NCI-H345 treated with DMSO at 0.1 percent for 48 hours (cell line): ENCODE measurements around the gene MSH4.
"Not testable (repeated sequence)": the region's sequence is repeated elsewhere in the genome, so short reads cannot be mapped to it uniquely, and the experiment has no call there.

Experiments
- DNase-seq: peaks from one replicate; lab custom pipeline; 2025; ENCODE audit not compliant: unreplicated experiment; lab: John Stamatoyannopoulos, UW

MSH4 gene

DNA sequence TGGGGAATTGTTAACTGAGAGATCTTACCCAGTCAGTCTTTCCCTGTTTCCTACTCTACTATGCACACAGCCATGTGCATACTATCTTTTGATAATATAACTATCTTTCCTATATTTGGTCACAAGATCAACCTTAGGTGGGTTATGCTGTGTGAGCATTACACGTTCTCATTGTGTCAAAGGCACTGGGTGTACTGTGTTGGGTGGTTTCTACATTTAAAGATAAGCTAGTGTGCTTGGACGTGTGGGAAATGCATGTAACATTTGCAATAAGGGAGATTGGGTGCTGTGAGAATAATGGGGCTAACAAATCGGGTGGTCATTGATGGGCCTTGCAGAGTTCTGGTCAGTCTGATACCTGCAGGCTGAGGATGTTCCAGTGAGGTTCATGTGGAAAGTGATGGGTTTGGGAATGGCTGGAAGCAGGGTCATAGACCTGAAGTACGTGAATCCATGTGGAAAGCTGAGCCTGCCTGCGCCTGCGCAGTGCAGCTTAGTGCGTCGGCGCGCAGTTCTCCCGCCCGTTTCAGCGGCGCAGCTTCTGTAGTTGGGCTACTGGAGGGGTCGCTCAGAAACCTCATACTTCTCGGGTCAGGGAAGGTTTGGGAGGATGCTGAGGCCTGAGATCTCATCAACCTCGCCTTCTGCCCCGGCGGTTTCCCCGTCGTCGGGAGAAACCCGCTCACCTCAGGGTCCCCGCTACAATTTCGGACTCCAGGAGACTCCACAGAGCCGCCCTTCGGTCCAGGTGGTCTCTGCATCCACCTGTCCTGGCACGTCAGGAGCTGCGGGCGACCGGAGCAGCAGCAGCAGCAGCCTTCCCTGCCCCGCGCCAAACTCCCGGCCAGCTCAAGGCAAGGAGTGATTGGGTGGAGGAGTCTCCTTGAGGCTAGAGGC lies at the start of gene MSH4:
TSS of gene MSH4 (plus strand) at position 507 of the 897 bp plus-strand sequence. CDS start at position 611, 104 bp downstream.
- no peak for DNase-seq

- not testable (repeated sequence) for DNase-seq
Measured at GRCh38 chr1:75757210-75757609, 39.5 kb upstream of the MSH4 start.

DNA sequence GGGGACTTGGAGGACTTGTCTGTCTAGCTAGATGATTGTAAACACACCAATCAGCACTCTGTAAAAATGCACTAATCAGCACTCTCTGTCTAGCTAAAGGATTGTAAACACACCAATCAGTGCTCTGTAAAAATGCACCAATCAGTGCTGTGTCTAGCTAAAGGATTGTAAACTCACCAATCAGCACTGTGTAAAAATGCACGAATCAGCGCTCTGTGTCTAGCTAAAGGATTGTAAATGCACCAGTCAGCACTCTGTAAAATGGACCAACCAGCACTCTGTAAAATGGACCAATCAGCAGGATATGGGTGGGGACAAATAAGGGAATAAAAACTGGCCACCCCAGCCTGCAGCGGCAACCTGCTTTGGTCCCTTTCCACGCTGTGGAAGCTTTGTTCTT lies 38.1 kb upstream of the MSH4 start:
- DNase-seq, result not testable (repeated sequence)

- no peak for DNase-seq
Measured at GRCh38 chr1:75764057-75764655, 32.5 kb upstream of the MSH4 start.

DNA sequence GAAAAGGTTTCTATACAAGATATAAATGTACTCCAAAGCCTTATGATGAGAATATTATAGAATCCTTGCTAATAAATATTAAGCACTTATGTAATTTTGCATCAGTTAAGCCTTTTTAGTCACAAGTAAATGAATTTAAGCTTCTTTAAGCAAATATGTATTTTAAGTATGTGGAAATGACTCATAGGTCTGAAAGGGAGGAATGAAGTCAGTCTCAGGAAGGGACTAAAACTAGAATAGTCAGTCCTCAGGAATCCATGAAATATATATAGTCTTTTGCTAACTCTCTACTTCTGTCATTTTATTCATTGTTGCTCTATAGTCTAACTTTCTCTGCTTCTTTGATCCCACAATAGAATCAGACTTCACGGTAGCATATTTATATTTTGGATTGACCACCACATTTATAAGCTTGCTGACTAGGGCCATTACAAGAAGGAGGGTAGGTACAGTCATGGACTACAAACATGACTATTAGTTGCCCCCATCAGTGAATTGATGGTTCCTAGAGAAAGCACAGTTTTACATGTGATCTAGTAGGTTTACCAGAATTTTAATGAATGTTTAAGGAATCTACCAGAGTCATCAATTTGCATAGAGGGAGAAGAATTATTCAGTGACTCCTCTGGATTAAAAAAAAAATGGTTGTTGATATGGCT lies 30.9 kb upstream of the MSH4 start:
- no peak for DNase-seq

- DNase-seq, result no peak
Measured at GRCh38 chr1:75768016-75768415, 28.7 kb upstream of the MSH4 start.

DNA sequence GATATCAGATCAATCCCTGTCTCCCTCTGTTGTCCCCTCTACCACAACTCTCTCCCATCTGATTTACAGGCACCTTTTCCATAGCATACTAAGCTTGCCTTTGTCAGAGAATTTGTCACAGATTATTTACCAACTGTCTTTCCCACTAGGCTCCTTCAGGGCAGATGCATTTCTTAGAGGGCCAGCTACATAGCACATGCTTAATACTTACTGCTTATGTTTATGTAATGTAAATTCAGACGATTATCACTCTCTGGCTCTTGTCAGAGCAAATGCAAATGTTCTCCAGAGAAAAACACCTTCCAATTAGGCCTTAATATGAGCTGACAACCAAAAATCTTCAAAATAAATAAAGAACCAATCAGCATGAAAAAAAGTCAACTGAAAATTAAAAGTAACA lies 25.9 kb upstream of the MSH4 start:
- DNase-seq, result no peak

DNA sequence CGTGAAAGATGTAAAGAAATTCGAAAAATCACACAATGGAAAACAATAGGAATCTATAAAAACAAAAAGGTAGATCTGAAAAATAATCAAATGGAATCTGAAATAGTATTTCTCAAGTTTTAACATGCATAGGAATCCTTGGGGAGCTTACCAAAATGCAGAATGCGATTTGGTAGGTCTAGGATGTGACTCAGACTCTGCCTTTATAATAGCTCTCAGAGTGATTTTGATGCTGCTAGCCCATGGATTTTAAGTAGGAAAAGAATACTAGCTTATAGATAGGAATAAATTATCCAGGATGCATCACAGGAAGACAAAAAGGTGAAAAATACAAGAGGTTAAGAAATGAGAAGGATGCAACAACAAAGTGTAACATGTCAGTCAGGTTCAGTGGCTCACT lies 24.7 kb upstream of the MSH4 start:
- no peak for DNase-seq

- not testable (repeated sequence) for DNase-seq
Measured at GRCh38 chr1:75777812-75778211, 18.9 kb upstream of the MSH4 start.

DNA sequence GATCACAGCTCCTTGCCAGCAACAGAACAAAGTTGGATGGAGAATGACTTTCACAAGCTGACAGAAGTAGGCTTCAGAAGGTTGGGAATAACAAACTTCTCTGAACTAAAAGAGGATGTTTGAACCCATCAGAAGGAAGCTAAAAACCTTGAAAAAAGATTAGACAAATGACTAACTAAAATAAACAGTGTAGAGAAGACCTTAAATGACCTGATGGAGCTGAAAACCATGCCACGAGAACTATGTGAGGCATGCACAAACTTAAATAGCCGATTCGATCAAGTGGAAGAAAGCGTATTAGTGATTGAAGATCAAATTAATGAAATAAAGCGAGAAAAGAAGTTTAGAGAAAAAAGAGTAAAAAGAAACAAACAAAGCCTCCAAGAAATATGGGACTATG lies 18.0 kb upstream of the MSH4 start:
- not testable (repeated sequence) for DNase-seq

DNA sequence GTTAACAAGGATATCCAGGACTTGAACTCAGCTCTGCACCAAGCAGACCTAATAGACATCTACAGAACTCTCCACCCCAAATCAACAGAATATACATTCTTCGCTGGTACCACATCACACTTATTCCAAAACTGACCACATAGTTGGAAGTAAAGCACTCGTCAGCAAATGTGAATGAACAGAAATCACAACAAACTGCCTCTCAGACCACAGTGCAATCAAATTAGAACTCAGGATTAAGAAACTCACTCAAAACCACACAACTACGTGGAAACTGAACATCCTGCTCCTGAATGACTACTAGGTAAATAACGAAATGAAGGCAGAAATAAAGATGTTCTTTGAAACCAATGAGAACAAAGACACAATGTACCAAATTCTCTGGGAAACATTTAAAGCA lies 16.5 kb upstream of the MSH4 start:
- not testable (repeated sequence) for DNase-seq

DNA sequence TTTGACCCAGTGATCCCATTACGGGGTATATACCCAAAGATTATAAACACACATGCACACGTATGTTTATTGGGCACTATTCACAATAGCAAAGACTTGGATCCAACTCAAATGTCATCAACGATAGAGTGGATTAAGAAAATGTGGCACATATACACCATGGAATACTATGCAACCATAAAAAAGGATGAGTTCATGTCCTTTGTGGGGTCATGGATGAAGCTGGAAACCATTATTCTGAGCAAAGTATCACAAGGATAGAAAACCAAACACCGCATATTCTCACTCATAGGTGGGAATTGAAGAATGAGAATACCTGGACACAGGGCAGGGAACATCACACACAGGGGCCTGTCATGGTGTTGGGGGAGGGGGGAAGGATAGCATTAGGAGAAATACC lies 12.8 kb upstream of the MSH4 start:
- not testable (repeated sequence) for DNase-seq

DNA sequence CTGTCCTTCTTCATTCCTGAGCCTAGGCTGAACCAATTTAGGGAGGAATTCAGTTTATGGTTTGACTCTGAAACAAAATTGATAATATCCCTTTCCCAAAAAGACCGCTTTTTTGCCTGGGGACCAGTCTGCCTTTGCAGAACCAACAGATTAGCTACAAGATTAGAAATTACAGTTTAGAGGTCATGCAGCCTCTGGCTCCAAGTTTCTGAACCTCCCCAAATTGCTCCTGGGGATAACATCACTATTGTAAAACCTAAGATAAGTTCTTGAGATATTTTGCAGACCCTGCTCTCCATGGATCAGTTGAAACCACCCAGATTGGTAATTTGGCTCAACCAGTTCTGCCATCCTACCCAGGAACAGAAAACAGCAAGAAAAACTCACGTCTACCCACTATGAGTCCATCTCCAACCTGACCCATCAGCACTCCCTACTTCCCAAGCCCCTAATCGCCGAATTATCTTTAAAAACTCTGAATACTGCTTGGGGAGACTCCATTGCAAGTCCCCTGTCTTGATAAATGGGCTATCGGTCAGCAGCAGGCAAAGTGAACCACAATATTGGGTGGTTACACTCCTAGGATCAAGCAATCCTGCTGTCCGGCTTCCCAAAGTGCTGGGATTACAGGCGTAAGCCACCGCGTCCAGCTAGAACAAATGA lies 11.2 kb upstream of the MSH4 start:
- no peak for DNase-seq

GRCh38 chr1:75785983-75786853 lies 10.5 kb upstream of the MSH4 start, which contains the start of gene RABGGTB:
RABGGTB (plus strand) TSS chr1:75786256; CDS start chr1:75786272, 16 bp downstream.
- peak; percentile 93 for DNase-seq

GRCh38 chr1:75786901-75787493 lies 9.7 kb upstream of the MSH4 start:
- no peak for DNase-seq

GRCh38 chr1:75787524-75787923 lies 9.2 kb upstream of the MSH4 start:
- no peak for DNase-seq

DNA sequence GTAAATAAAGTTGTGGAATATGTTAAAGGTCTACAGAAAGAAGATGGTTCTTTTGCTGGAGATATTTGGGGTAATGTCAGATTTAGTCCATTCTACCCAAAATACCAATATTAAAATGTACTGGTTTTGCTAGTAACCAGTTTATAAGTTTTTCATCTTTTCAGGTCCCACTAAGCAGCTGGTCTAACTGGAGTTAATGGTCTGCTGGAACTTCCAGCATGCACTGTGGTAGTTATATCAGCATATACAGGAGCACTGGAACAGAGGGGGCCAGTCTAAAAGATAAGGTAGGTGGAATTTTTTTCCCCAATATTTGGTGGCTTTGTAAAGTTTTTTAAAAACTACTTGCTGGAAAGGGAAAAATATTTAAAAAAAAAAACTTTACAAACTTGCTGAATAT lies 6.7 kb upstream of the MSH4 start:
- DNase-seq, result no peak

DNA sequence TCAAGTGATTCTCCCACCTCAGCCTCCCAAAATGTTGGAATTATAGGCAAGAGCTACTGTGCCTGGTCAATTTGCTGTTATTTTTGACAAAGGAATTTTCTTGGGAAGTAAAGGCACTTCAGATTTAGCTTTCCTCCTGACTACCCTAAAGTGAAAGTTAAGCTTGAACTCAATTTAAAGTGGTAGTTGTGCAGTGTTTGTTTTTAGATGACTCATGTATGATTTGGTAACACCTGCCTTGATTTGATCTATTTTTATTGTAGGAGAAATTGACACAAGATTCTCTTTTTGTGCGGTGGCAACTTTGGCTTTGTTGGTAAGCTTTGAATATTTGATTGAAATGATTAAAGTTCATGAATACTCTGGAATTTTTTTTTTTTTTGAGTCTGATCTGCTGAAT lies 5.7 kb upstream of the MSH4 start:
- no peak for DNase-seq

DNA sequence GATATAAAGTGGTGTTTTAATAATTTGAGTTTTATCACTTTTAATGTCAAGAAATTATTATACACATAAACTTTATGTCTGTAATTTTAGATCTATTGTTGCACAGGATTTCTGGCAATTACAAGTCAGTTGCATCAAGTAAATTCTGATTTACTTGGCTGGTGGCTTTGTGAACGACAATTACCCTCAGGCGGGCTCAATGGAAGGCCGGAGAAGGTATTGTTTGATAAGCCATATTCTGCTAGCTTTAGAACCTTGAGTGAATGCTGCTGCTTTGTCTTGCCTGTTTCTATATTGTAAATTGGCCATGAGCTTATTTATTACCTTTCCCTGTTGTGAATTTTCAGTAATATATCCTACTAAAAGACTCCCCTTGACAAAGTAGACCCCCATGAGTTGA lies 4.6 kb upstream of the MSH4 start:
- no peak for DNase-seq

DNA sequence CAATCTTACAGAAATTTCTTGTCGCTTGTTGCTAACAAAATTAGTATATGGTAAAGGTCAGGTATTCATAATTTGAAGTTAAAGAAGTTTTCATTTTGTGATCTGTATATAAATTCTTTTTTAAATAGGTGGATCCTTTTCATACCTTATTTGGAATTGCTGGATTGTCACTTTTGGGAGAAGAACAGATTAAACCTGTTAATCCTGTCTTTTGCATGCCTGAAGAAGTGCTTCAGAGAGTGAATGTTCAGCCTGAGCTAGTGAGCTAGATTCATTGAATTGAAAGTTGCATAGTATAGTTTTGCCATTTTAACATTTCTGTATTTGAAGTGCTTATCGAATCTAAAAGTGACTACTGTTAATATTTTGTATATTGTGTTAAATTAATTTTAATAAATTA lies 2.3 kb upstream of the MSH4 start:
- DNase-seq, result no peak
